ENCODE results near the gene TPM1. TPM values are rescaled to one million over a fixed set of nuclear protein-coding genes. Genes with fewer than 3 reads are reported as not detected.
A peak's percentile ranks its signal among the peaks of the same experiment; 100 is the strongest.

Gene TPM1
- total RNA-seq, 1 donor from 2014 or later, result 106 TPM

DNA sequence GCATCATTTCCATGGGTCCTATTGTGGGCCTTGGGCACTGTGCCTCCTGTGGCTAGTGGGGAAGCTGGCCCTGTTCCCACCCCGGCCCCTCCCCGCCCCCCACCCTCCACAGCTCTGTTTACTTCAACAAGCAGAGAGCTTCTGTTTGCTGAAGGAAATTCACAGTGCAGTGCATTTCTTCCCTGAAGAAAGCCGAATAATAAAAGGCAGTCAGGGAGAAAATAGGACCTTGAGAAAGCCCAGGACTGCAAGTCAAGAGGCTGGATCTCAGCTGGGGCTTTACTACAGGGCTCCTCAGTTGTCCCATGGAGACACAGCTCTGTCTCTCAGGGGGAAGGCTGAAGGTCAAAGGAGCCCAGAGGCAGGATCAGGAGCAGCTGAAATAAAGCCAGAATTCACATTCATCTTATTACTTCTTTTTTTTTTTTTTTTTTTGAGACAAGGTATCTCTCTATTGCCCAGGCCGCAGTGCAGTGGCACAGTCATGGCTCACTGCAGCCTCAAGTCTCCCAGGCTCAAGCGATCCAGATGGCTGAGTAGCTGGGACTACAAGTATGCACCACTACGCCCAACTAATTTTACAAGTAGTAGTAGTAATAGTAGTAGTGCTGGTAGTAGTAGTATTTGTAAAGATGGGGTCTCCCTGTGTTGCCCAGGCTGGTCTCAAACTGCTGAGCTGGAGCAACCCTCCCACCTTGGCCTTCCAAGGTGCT is 46.1 kb downstream of the TPM1 start:
- Mint-ChIP-seq H3K27ac (ENCODE audit: unreplicated experiment) (no peak overlapping the region), H3K9me3 (ENCODE audit: unreplicated experiment) (no peaks in the 10 kb centered on the region), H3K4me1 (ENCODE audit: unreplicated experiment) (peaks cover 6% of the 10 kb centered on the region), H3K4me3 (ENCODE audit: unreplicated experiment) (no peak overlapping the region), H3K27me3 (ENCODE audit: unreplicated experiment) (peaks cover 1% of the 10 kb centered on the region), H3K36me3 (ENCODE audit: low read depth, unreplicated experiment) (no peaks in the 10 kb centered on the region)
- no peak for DNase-seq (ENCODE audit: low spot score)
- TF ChIP-seq, protein P1, sequence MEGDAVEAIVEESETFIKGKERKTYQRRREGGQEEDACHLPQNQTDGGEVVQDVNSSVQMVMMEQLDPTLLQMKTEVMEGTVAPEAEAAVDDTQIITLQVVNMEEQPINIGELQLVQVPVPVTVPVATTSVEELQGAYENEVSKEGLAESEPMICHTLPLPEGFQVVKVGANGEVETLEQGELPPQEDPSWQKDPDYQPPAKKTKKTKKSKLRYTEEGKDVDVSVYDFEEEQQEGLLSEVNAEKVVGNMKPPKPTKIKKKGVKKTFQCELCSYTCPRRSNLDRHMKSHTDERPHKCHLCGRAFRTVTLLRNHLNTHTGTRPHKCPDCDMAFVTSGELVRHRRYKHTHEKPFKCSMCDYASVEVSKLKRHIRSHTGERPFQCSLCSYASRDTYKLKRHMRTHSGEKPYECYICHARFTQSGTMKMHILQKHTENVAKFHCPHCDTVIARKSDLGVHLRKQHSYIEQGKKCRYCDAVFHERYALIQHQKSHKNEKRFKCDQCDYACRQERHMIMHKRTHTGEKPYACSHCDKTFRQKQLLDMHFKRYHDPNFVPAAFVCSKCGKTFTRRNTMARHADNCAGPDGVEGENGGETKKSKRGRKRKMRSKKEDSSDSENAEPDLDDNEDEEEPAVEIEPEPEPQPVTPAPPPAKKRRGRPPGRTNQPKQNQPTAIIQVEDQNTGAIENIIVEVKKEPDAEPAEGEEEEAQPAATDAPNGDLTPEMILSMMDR (IDR thresholded peaks at IDR 0.05; ENCODE audit: unreplicated experiment), result no peak

- no peaks in the 10 kb centered on the region for H3K9me3 Mint-ChIP-seq (ENCODE audit: unreplicated experiment)
- TF ChIP-seq, protein P1 (IDR thresholded peaks at IDR 0.05; ENCODE audit: unreplicated experiment), result no peak
- peak; percentile 12 for DNase-seq (ENCODE audit: low spot score)
- H3K27ac Mint-ChIP-seq (ENCODE audit: unreplicated experiment), result peak overlapping the region; percentile 54
- H3K4me1 Mint-ChIP-seq (ENCODE audit: unreplicated experiment), result peaks cover 6% of the 10 kb centered on the region
- H3K36me3 Mint-ChIP-seq (ENCODE audit: low read depth, unreplicated experiment), result no peaks in the 10 kb centered on the region
- H3K4me3 Mint-ChIP-seq (ENCODE audit: unreplicated experiment), result no peak overlapping the region
- peaks cover 2% of the 10 kb centered on the region for H3K27me3 Mint-ChIP-seq (ENCODE audit: unreplicated experiment)
Measured at GRCh38 chr15:63089260-63090043, 46.9 kb downstream of the TPM1 start.

- Mint-ChIP-seq H3K27me3 (ENCODE audit: unreplicated experiment) (peaks cover 2% of the 10 kb centered on the region), H3K27ac (ENCODE audit: unreplicated experiment) (no peak overlapping the region), H3K9me3 (ENCODE audit: unreplicated experiment) (no peaks in the 10 kb centered on the region), H3K4me1 (ENCODE audit: unreplicated experiment) (peaks cover 6% of the 10 kb centered on the region), H3K4me3 (ENCODE audit: unreplicated experiment) (no peak overlapping the region), H3K36me3 (ENCODE audit: low read depth, unreplicated experiment) (no peaks in the 10 kb centered on the region)
- TF ChIP-seq, protein P1 (IDR thresholded peaks at IDR 0.05; ENCODE audit: unreplicated experiment), result no peak
- DNase-seq (ENCODE audit: low spot score), result no peak
Measured at GRCh38 chr15:63090472-63090871, 47.9 kb downstream of the TPM1 start.

DNA sequence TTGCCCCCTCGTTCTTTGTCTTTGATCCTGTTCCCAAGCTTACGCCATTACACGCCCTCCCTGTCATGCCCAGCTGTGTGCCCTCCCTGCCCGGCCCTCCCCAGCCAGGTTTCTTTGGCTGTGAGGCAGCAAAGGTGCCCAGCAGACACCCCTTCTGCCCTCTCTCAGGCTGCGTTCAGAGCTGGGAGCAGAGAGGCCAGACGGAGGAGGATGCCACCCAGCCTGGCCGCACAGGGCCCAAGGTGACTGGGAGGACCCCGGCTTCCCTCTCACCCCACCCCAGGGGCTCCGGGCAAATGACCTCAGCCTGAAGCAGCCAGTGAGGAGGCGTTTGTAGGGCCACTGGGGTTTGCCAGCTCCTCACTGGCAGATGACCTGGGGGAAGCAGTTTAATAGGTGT is 48.3 kb downstream of the TPM1 start:
- Mint-ChIP-seq H3K9me3 (ENCODE audit: unreplicated experiment) (no peaks in the 10 kb centered on the region), H3K36me3 (ENCODE audit: low read depth, unreplicated experiment) (no peaks in the 10 kb centered on the region), H3K4me1 (ENCODE audit: unreplicated experiment) (peaks cover 6% of the 10 kb centered on the region), H3K4me3 (ENCODE audit: unreplicated experiment) (no peak overlapping the region), H3K27ac (ENCODE audit: unreplicated experiment) (no peak overlapping the region), H3K27me3 (ENCODE audit: unreplicated experiment) (peaks cover 2% of the 10 kb centered on the region)
- TF ChIP-seq, protein P1 (IDR thresholded peaks at IDR 0.05; ENCODE audit: unreplicated experiment), result no peak
- no peak for DNase-seq (ENCODE audit: low spot score)

Data from endothelial cell (in vitro differentiated cells).